GM12891 (cell line): ENCODE data around the gene S100PBP.

ENCODE experiments used
- POLR2A ChIP-seq: IDR thresholded peaks from 2 replicates; pipeline ENCODE4 v1.6.1; 2011; ENCODE audit warnings: low read depth, low read length, control low read depth
- POLR2AphosphoS5 ChIP-seq: IDR thresholded peaks from 2 replicates; pipeline ENCODE4 v1.6.1; 2011; ENCODE audit warnings: low read depth, low read length, control low read depth

- no peak for TF ChIP-seq POLR2AphosphoS5
- no peak for TF ChIP-seq POLR2A
These were observed 76.0 kb downstream of the S100PBP start for GRCh38 chr1:32893198-32894018.
